H1 (cell line): ENCODE measurements around the gene OR13C3. TPM values are rescaled to one million over a fixed set of nuclear protein-coding genes. Genes with fewer than 3 reads are reported as not detected.

Source experiments
- CBX8 ChIP-seq: fragments of 300-800, 300-1000 bp; sonication (generic); IDR thresholded peaks from 2 replicates; pipeline ENCODE4 v1.7.1; 2016; ENCODE audit warnings: low read depth, low read length, borderline replicate concordance
- CHD7 ChIP-seq: fragments of 300-600 bp; sonication (generic); IDR thresholded peaks from 2 replicates; pipeline ENCODE4 v1.7.1; 2012; ENCODE audit warnings: low read length, moderate library complexity, mild to moderate bottlenecking, inconsistent platforms; ENCODE audit not compliant: insufficient replicate concordance
- CREB1 ChIP-seq: IDR thresholded peaks from 2 replicates; pipeline ENCODE4 v1.6.1; 2012; ENCODE audit warnings: inconsistent platforms
- HDAC2 ChIP-seq, 2 experiments: fragments of 300-600 bp in 1 of 2; sonication (generic) in 1 of 2; IDR thresholded peaks; 2 replicates each; pipeline ENCODE4 v1.6.1; 2011 to 2012; ENCODE audit warnings: low read depth in 2 of 2, low read length in 2 of 2, mild to moderate bottlenecking in 2 of 2, moderate library complexity in 2 of 2, borderline replicate concordance in 1 of 2, inconsistent platforms in 1 of 2
- MAX ChIP-seq: IDR thresholded peaks from 2 replicates; pipeline ENCODE4 v1.6.1; 2012; ENCODE audit warnings: inconsistent platforms
- PHF8 ChIP-seq: fragments of 200-600 bp; sonication (generic); conservative IDR thresholded peaks from 2 replicates; pipeline ENCODE4 v1.7.1; 2012; ENCODE audit warnings: low read depth, mild to moderate bottlenecking, inconsistent platforms, low read length, moderate library complexity
- polyA plus RNA-seq, 7 experiments: library from polyadenylated mRNA; depleted of rRNA in 3 of 7; stranded (reverse) in 5 of 7; unstranded in 2 of 7; fragments of >200 nt in 5 of 7; fragments of 200-250 nt in 2 of 7; gene quantifications; 1 replicate in 5 of 7; 2 replicates in 1 of 7; 4 replicates in 1 of 7; pipeline versions ENCODE4 v1.2.1 to v1.2.3, GENCODE V29; 2011 to 2013; ENCODE audit warnings: missing spikeins in 2 of 7, mixed read lengths in 2 of 7
- total RNA-seq: library from RNA; stranded (reverse); fragmentation: NEBNext Ultra II Directional; extraction: Animal tissue kit (Norgen Biotek cat#: 25700); gene quantifications from 2 replicates; pipeline ENCODE4 v1.2.1, GENCODE V29; 2021

OR13C3 gene
- total and polyA plus RNA-seq, 2 of the 8 experiments (the other 6 are each of a cell fraction or from before 2014, with no cell fraction given): not detected

GRCh38 chr9:104568868-104569267, 32.2 kb upstream of the OR13C3 start, which contains the start of gene OR13C8 (continued):
- TF ChIP-seq CBX8 (no peak), MAX (no peak), PHF8 (no peak), HDAC2 (IDR thresholded peaks at IDR 0.05; ENCODE audit: borderline replicate concordance in 1 of 2, low read depth in 2 of 2, low read length in 2 of 2) (no peak), CHD7 (no peak), CREB1 (no peak)
- TF ChIP-seq, all 59 proteins: peak for 0
